Measurements from ENCODE around the gene TMED9. TPM values are rescaled to one million over a fixed set of nuclear protein-coding genes. Genes with fewer than 3 reads are reported as not detected.
A peak's percentile ranks its signal among the peaks of the same experiment; 100 is the strongest.

Gene TMED9
- total RNA-seq, 4 donors from 2014 or later: 34.4 to 85.9 (median 70.9) TPM

- peak overlapping the region in 3 of 4 donors; percentile 10 to 27 (median 26) for H3K27ac ChIP-seq
- intact Hi-C loops (cut with DNase I; ENCODE audit: low total_unique reads): no loop called here
- H3K27me3 ChIP-seq: no peaks in the 10 kb centered on the region
- no peak for TF ChIP-seq EP300 (IDR thresholded peaks at IDR 0.05; ENCODE audit: low read depth)
- no peak for TF ChIP-seq CTCF (IDR thresholded peaks at IDR 0.05)
- no peak for TF ChIP-seq POLR2A (IDR thresholded peaks at IDR 0.05)
- no peak for DNase-seq
- H3K4me3 ChIP-seq: no peak overlapping the region
- in situ Hi-C loops (cut with MboI; ENCODE audit: low pct_ligation_motif_present in 1 of 4, low pct_unique_long_range_greater_than_20kb in 1 of 4, low sequenced_read_pairs in 3 of 4): no loop called here
- H3K4me1 ChIP-seq: peaks cover 5 to 44% (median 21%) of the 10 kb centered on the region in 4 donors
- 65 to 94% methylated on average over 2 to 3 of the region's 3 CpGs for WGBS, 2 donors (ENCODE audit: low coverage in 1 of 2)
- H3K36me3 ChIP-seq: no peaks in the 10 kb centered on the region
- no peaks in the 10 kb centered on the region for H3K9me3 ChIP-seq
Measured at GRCh38 chr5:177547736-177548135, 44.3 kb upstream of the TMED9 start.

- peaks cover 5 to 52% (median 29%) of the 10 kb centered on the region in 4 donors for H3K4me1 ChIP-seq
- H3K27me3 ChIP-seq: no peaks in the 10 kb centered on the region
- H3K36me3 ChIP-seq: no peaks in the 10 kb centered on the region
- in situ Hi-C loops (cut with MboI; ENCODE audit: low pct_ligation_motif_present in 1 of 4, low pct_unique_long_range_greater_than_20kb in 1 of 4, low sequenced_read_pairs in 3 of 4) (no loop called here), intact Hi-C loops (cut with DNase I; ENCODE audit: low total_unique reads) (no loop called here)
- no peaks in the 10 kb centered on the region for H3K9me3 ChIP-seq
- no peak overlapping the region for H3K4me3 ChIP-seq
- no peak for DNase-seq
- TF ChIP-seq POLR2AphosphoS5 (IDR thresholded peaks at IDR 0.05) (no peak), POLR2A (IDR thresholded peaks at IDR 0.05) (no peak)
- peak overlapping the region in 1 of 4 donors; percentile 10 for H3K27ac ChIP-seq
- 82% methylated on average over 1 of the region's 1 CpG; no CpG with 5 or more reads in 1 of the 2 donors for WGBS, 2 donors (ENCODE audit: low coverage in 1 of 2)
Measured at GRCh38 chr5:177548495-177548894, 43.5 kb upstream of the TMED9 start.

- Histone ChIP-seq H3K9me3 (no peaks in the 10 kb centered on the region), H3K27ac (no peak overlapping the region), H3K27me3 (no peaks in the 10 kb centered on the region), H3K4me3 (no peak overlapping the region), H3K4me1 (peaks cover 5 to 52% (median 28%) of the 10 kb centered on the region in 4 donors), H3K36me3 (no peaks in the 10 kb centered on the region)
- in situ Hi-C loops (cut with MboI; ENCODE audit: low pct_ligation_motif_present in 1 of 4, low pct_unique_long_range_greater_than_20kb in 1 of 4, low sequenced_read_pairs in 3 of 4) (no loop called here), intact Hi-C loops (cut with DNase I; ENCODE audit: low total_unique reads) (no loop called here)
- TF ChIP-seq EP300 (IDR thresholded peaks at IDR 0.05; ENCODE audit: low read depth): no peak
- TF ChIP-seq POLR2A (IDR thresholded peaks at IDR 0.05): no peak
- TF ChIP-seq CTCF (IDR thresholded peaks at IDR 0.05): no peak
- TF ChIP-seq POLR2AphosphoS5 (IDR thresholded peaks at IDR 0.05): no peak
- no peak for DNase-seq
- 80 to 94% methylated on average over 1 of the region's 1 CpG for WGBS, 2 donors (ENCODE audit: low coverage in 1 of 2)
Measured at GRCh38 chr5:177550122-177550521, 41.9 kb upstream of the TMED9 start.

GRCh38 chr5:177552839-177553455 is 39.1 kb upstream of the TMED9 start:
- DNase-seq: no peak
- intact Hi-C loops (cut with DNase I; ENCODE audit: low total_unique reads): no loop called here
- in situ Hi-C loops (cut with MboI; ENCODE audit: low pct_ligation_motif_present in 1 of 4, low pct_unique_long_range_greater_than_20kb in 1 of 4, low sequenced_read_pairs in 3 of 4): no loop called here
- Histone ChIP-seq H3K9me3 (no peaks in the 10 kb centered on the region), H3K4me1 (peaks cover 0 to 31% (median 17%) of the 10 kb centered on the region in 4 donors), H3K4me3 (peak overlapping the region; percentile 72 to 97 (median 86)), H3K36me3 (no peaks in the 10 kb centered on the region), H3K27me3 (no peaks in the 10 kb centered on the region), H3K27ac (peak overlapping the region; percentile 83 to 92 (median 87))
- 61% methylated on average over 16 of the region's 16 CpGs; no CpG with 5 or more reads in 1 of the 2 donors for whole genome bisulfite sequencing, 2 donors (ENCODE audit: low coverage in 1 of 2)
- TF ChIP-seq CTCF (IDR thresholded peaks at IDR 0.05): no peak
- no peak for TF ChIP-seq POLR2A (IDR thresholded peaks at IDR 0.05)
- no peak for TF ChIP-seq POLR2AphosphoS5 (IDR thresholded peaks at IDR 0.05)
- TF ChIP-seq EP300 (IDR thresholded peaks at IDR 0.05; ENCODE audit: low read depth): no peak

Measured in transverse colon (tissue), 4 donors.